Activated CD4-positive, alpha-beta T cell treated with anti-CD3 and anti-CD28 coated beads, Interleukin-2, amount 50 U/mL, for 1 hour (primary cell): Measurements from ENCODE around the gene BORCS8.

ENCODE experiments used
- DNase-seq: peaks from one replicate; pipeline ENCODE4 v3.0.0-alpha.2; 2020

Gene BORCS8

GRCh38 chr19:19213426-19214158 is 21.6 kb upstream of the BORCS8 start:
- no peak for DNase-seq

- DNase-seq: no peak
Observed at GRCh38 chr19:19212916-19213315, 21.0 kb upstream of the BORCS8 start.

GRCh38 chr19:19211499-19212420 is 19.8 kb upstream of the BORCS8 start, which contains the start of gene NCAN:
Gene NCAN (plus strand): TSS chr19:19211958. CDS start chr19:19216954, 4,996 bp downstream.
- no peak for DNase-seq

- DNase-seq: no peak
Observed at GRCh38 chr19:19209372-19209771, 17.4 kb upstream of the BORCS8 start.

- DNase-seq: no peak
Observed at GRCh38 chr19:19207637-19208572, 16.0 kb upstream of the BORCS8 start.

- DNase-seq: no peak
Observed at GRCh38 chr19:19206938-19207337, 15.0 kb upstream of the BORCS8 start.

- no peak for DNase-seq
Observed at GRCh38 chr19:19205416-19206410, 13.8 kb upstream of the BORCS8 start.

- no peak for DNase-seq
Observed at GRCh38 chr19:19204181-19204580, 12.2 kb upstream of the BORCS8 start.

GRCh38 chr19:19203012-19203856 is 11.3 kb upstream of the BORCS8 start, which contains the start of gene NR2C2AP:
Gene NR2C2AP (minus strand): TSS chr19:19203414. CDS start chr19:19203060, 354 bp downstream.
- peak; percentile 91 for DNase-seq

- DNase-seq: no peak
Observed at GRCh38 chr19:19202707-19203011, 10.7 kb upstream of the BORCS8 start.

GRCh38 chr19:19201697-19202630 is 10.0 kb upstream of the BORCS8 start:
- DNase-seq: no peak

GRCh38 chr19:19193926-19194325 is 2.0 kb upstream of the BORCS8 start:
- DNase-seq: no peak

GRCh38 chr19:19192910-19193423 is 1.0 kb upstream of the BORCS8 start:
- DNase-seq: no peak

- no peak for DNase-seq
Observed at GRCh38 chr19:19191768-19192077, 229 bp downstream of the BORCS8 start.

- no peak for DNase-seq
Observed at GRCh38 chr19:19186742-19187141, 5.2 kb downstream of the BORCS8 start.

GRCh38 chr19:19185853-19186740 is 5.9 kb downstream of the BORCS8 start:
- peak; percentile 57 for DNase-seq

GRCh38 chr19:19181488-19181998 is 10.4 kb downstream of the BORCS8 start:
- no peak for DNase-seq
